ENCODE measurements around the gene OVCA2.

- TF ChIP-seq CTCF (IDR thresholded peaks at IDR 0.05) (peak in 4 of 7 experiments; percentile 22 to 52 (median 36)), POLR2A (IDR thresholded peaks at IDR 0.05) (no peak), EP300 (IDR thresholded peaks at IDR 0.05) (no peak)
Measured at GRCh38 chr17:2041561-2042389, at the start of gene OVCA2.

Data from stomach (tissue), 4 donors.